ENCODE results near the gene EGR2.

Gene EGR2

DNA sequence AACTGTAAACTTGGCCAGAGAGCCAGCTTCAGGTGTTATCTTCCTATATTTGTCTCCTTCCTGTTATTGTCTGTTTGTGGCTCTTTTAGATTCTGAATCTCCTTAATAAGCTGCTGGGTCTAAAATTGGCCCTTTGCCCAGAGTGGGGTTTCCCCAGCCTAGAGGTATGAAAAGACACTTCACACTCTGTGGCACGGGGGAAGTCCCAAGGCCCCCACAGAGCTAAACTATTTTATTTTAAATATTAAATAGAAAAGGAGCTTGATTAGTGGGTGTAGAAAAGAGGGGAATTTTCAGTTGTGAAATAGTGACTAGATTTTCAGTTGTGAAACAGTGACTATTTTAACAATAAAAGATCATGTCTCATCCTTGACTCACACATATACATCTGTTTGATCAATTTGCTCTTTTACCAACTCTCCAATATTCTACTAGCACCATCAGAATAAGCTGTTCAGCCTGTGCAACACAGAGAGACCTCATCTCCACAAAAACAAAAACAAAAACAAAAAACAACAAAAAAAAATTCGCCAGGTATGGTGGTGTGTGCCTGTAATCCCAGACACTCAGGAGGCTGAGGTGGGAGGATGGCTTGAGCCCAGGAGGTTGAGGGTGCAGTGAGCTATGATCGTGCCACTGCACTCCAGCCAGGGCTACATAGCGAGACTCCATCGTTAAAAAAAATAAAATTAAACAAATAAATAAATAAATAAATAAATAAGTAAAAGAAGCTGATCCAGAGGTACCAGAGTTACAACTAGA, 36.5 kb downstream of the EGR2 start (continued):
- TF ChIP-seq ISL1 (CRISPR knock-in tag; IDR thresholded peaks at IDR 0.05): no peak
- TF ChIP-seq, protein P1, sequence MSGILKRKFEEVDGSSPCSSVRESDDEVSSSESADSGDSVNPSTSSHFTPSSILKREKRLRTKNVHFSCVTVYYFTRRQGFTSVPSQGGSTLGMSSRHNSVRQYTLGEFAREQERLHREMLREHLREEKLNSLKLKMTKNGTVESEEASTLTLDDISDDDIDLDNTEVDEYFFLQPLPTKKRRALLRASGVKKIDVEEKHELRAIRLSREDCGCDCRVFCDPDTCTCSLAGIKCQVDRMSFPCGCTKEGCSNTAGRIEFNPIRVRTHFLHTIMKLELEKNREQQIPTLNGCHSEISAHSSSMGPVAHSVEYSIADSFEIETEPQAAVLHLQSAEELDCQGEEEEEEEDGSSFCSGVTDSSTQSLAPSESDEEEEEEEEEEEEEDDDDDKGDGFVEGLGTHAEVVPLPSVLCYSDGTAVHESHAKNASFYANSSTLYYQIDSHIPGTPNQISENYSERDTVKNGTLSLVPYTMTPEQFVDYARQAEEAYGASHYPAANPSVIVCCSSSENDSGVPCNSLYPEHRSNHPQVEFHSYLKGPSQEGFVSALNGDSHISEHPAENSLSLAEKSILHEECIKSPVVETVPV (CRISPR knock-in tag; IDR thresholded peaks at IDR 0.05): no peak
- no peak for TF ChIP-seq ZFP3 (CRISPR knock-in tag; IDR thresholded peaks at IDR 0.05)
- TF ChIP-seq ZNF8 (CRISPR knock-in tag; IDR thresholded peaks at IDR 0.05): no peak
- no peak for TF ChIP-seq SNAI2 (CRISPR knock-in tag; IDR thresholded peaks at IDR 0.05)
- no peak for TF ChIP-seq OSR1 (CRISPR knock-in tag; IDR thresholded peaks at IDR 0.05)

GRCh38 chr10:62778125-62778524, 38.0 kb downstream of the EGR2 start:
- TF ChIP-seq ZC3H10 (CRISPR knock-in tag; IDR thresholded peaks at IDR 0.05) (no peak), ESRRG (CRISPR knock-in tag; IDR thresholded peaks at IDR 0.05) (no peak), ZFP3 (CRISPR knock-in tag; IDR thresholded peaks at IDR 0.05) (no peak), RARB (CRISPR knock-in tag; IDR thresholded peaks at IDR 0.05) (no peak), TOX (CRISPR knock-in tag; IDR thresholded peaks at IDR 0.05; ENCODE audit: borderline replicate concordance) (no peak), PPARA (CRISPR knock-in tag; IDR thresholded peaks at IDR 0.05; ENCODE audit: borderline replicate concordance) (no peak), ZNF70 (CRISPR knock-in tag; IDR thresholded peaks at IDR 0.05) (no peak), GLIS3 (CRISPR knock-in tag; IDR thresholded peaks at IDR 0.05) (no peak), TCF4 (CRISPR knock-in tag; IDR thresholded peaks at IDR 0.05; ENCODE audit: borderline replicate concordance) (no peak), OSR1 (CRISPR knock-in tag; IDR thresholded peaks at IDR 0.05) (no peak), ZNF8 (CRISPR knock-in tag; IDR thresholded peaks at IDR 0.05) (no peak), ISL1 (CRISPR knock-in tag; IDR thresholded peaks at IDR 0.05) (no peak), ZFP30 (CRISPR knock-in tag; IDR thresholded peaks at IDR 0.05) (no peak), BACH2 (CRISPR knock-in tag; IDR thresholded peaks at IDR 0.05; ENCODE audit: borderline replicate concordance) (no peak), POU6F1 (CRISPR knock-in tag; IDR thresholded peaks at IDR 0.05; ENCODE audit: borderline replicate concordance, low read depth) (no peak), ZNF565 (CRISPR knock-in tag; conservative IDR thresholded peaks at IDR 0.05; ENCODE audit: low read depth) (no peak)
- TF ChIP-seq, protein P2, sequence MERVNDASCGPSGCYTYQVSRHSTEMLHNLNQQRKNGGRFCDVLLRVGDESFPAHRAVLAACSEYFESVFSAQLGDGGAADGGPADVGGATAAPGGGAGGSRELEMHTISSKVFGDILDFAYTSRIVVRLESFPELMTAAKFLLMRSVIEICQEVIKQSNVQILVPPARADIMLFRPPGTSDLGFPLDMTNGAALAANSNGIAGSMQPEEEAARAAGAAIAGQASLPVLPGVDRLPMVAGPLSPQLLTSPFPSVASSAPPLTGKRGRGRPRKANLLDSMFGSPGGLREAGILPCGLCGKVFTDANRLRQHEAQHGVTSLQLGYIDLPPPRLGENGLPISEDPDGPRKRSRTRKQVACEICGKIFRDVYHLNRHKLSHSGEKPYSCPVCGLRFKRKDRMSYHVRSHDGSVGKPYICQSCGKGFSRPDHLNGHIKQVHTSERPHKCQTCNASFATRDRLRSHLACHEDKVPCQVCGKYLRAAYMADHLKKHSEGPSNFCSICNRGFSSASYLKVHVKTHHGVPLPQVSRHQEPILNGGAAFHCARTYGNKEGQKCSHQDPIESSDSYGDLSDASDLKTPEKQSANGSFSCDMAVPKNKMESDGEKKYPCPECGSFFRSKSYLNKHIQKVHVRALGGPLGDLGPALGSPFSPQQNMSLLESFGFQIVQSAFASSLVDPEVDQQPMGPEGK (CRISPR knock-in tag; IDR thresholded peaks at IDR 0.05; ENCODE audit: borderline replicate concordance): no peak
- TF ChIP-seq, protein P3, sequence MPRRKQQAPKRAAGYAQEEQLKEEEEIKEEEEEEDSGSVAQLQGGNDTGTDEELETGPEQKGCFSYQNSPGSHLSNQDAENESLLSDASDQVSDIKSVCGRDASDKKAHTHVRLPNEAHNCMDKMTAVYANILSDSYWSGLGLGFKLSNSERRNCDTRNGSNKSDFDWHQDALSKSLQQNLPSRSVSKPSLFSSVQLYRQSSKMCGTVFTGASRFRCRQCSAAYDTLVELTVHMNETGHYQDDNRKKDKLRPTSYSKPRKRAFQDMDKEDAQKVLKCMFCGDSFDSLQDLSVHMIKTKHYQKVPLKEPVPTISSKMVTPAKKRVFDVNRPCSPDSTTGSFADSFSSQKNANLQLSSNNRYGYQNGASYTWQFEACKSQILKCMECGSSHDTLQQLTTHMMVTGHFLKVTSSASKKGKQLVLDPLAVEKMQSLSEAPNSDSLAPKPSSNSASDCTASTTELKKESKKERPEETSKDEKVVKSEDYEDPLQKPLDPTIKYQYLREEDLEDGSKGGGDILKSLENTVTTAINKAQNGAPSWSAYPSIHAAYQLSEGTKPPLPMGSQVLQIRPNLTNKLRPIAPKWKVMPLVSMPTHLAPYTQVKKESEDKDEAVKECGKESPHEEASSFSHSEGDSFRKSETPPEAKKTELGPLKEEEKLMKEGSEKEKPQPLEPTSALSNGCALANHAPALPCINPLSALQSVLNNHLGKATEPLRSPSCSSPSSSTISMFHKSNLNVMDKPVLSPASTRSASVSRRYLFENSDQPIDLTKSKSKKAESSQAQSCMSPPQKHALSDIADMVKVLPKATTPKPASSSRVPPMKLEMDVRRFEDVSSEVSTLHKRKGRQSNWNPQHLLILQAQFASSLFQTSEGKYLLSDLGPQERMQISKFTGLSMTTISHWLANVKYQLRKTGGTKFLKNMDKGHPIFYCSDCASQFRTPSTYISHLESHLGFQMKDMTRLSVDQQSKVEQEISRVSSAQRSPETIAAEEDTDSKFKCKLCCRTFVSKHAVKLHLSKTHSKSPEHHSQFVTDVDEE (CRISPR knock-in tag; IDR thresholded peaks at IDR 0.05): no peak
- TF ChIP-seq, protein P1 (CRISPR knock-in tag; IDR thresholded peaks at IDR 0.05): no peak
- ATAC-seq: no peak

Data from SK-N-SH treated with all-trans-retinoic acid at 6 μM for 48 hours (cell line).